SK-N-SH (cell line): ENCODE results near the gene ALB. TPM values are rescaled to one million over a fixed set of nuclear protein-coding genes. Genes with fewer than 3 reads are reported as not detected.

Source experiments
- CTCF ChIA-PET: fragments of 300-600, 350-600 bp; formaldehyde crosslinking; extraction: SDS; loops from one replicate; lab custom pipeline; 2021; lab: Yijun Ruan, JAX
- POLR2A ChIA-PET: fragments of 350-600 bp; sonication (Branson Sonifier 250); formaldehyde crosslinking; extraction: SDS; loops from one replicate; lab custom pipeline; 2020; ENCODE audit warnings: antibody characterized with exemption, inconsistent platforms; lab: Yijun Ruan, JAX
- DNase-seq: peaks from one replicate; pipeline ENCODE4 v3.0.0; 2012
- H2AFZ ChIP-seq: fragments of 200-600 bp; sonication (generic); 2 replicates; pipeline ENCODE4 v1.8.1; 2016; ENCODE audit warnings: antibody characterized with exemption, mild to moderate bottlenecking, low read depth
- H3F3A ChIP-seq: fragments of 200-600 bp; sonication (generic); replicated peaks from 2 replicates; pipeline ENCODE3; 2016; ENCODE audit warnings: antibody characterized with exemption, mild to moderate bottlenecking; ENCODE audit not compliant: insufficient read depth
- H3K27ac ChIP-seq, 2 experiments: fragments of 200-500 bp in 1 of 2; fragments of 200-600 bp in 1 of 2; sonication (Bioruptor generic) in 1 of 2; sonication (generic), shearing (Covaris generic) in 1 of 2; 2 replicates each; pipeline versions ENCODE4 v1.5.1 to v1.6.1; 2014 to 2016; ENCODE audit warnings: low read depth in 2 of 2, inconsistent platforms in 1 of 2, low read length in 1 of 2, mild to moderate bottlenecking in 1 of 2, mixed read lengths in 1 of 2
- H3K27me3 ChIP-seq: fragments of 200-600 bp; sonication (generic), shearing (Covaris generic); 2 replicates; pipeline ENCODE4 v1.6.1; 2016; ENCODE audit warnings: mixed run types; ENCODE audit not compliant: insufficient read depth
- H3K36me3 ChIP-seq, 2 experiments: fragments of 200-500 bp in 1 of 2; fragments of 200-600 bp in 1 of 2; sonication (Bioruptor generic) in 1 of 2; sonication (generic) in 1 of 2; replicated peaks in 1 of 2; 2 replicates each; pipeline versions ENCODE3 to v1.5.1; 2014 to 2016; ENCODE audit warnings: low read length in 1 of 2, mild to moderate bottlenecking in 1 of 2; ENCODE audit not compliant: insufficient read depth in 2 of 2, control insufficient read depth in 1 of 2
- H3K4me1 ChIP-seq, 2 experiments: fragments of 200-500 bp in 1 of 2; fragments of 200-600 bp in 1 of 2; sonication (Bioruptor generic) in 1 of 2; sonication (generic), shearing (Covaris generic) in 1 of 2; 2 replicates each; pipeline versions ENCODE4 v1.5.1 to v1.6.1; 2014 to 2016; ENCODE audit warnings: low read depth in 1 of 2, low read length in 1 of 2, mixed run types in 1 of 2; ENCODE audit not compliant: insufficient read depth in 2 of 2, control insufficient read depth in 1 of 2
- H3K4me2 ChIP-seq: fragments of 200-600 bp; sonication (generic), shearing (Covaris generic); 2 replicates; pipeline ENCODE4 v1.6.1; 2017; ENCODE audit warnings: mixed run types
- H3K4me3 ChIP-seq, 2 experiments: fragments of 200-500 bp in 1 of 2; fragments of 200-600 bp in 1 of 2; sonication (Bioruptor generic) in 1 of 2; sonication (generic), shearing (Covaris generic) in 1 of 2; 2 replicates each; pipeline versions ENCODE4 v1.5.1 to v1.8.1; 2014 to 2016; ENCODE audit warnings: low read depth in 2 of 2, inconsistent platforms in 1 of 2, low read length in 1 of 2, mild to moderate bottlenecking in 1 of 2, mixed read lengths in 1 of 2, moderate library complexity in 1 of 2
- H3K79me2 ChIP-seq: fragments of 200-600 bp; sonication (generic); 2 replicates; pipeline ENCODE4 v1.8.1; 2017; ENCODE audit warnings: mild to moderate bottlenecking; ENCODE audit not compliant: insufficient read depth
- H3K9ac ChIP-seq: fragments of 200-600 bp; sonication (generic); 2 replicates; pipeline ENCODE4 v1.6.1; 2017; ENCODE audit warnings: mixed run types
- H3K9me2 ChIP-seq: fragments of 200-600 bp; sonication (generic); 2 replicates; pipeline ENCODE4 v1.6.1; 2017; ENCODE audit warnings: mixed run types
- H3K9me3 ChIP-seq: fragments of 200-600 bp; sonication (generic); 2 replicates; pipeline ENCODE4 v1.6.1; 2017; ENCODE audit warnings: mixed run types, mild to moderate bottlenecking, moderate library complexity
- H4K20me1 ChIP-seq: fragments of 200-600 bp; sonication (generic); 2 replicates; pipeline ENCODE4 v1.6.1; 2017; ENCODE audit warnings: mild to moderate bottlenecking, mixed run types; ENCODE audit not compliant: insufficient read depth
- ELF1 ChIP-seq: IDR thresholded peaks from 2 replicates; pipeline ENCODE4 v1.4.0; 2012
- EP300 ChIP-seq, 2 experiments: IDR thresholded peaks; 2 replicates each; pipeline versions ENCODE4 v1.4.0 to v1.6.1; 2012; ENCODE audit warnings: borderline replicate concordance in 1 of 2, low read depth in 1 of 2, low read length in 1 of 2
- EZH2phosphoT487 ChIP-seq: fragments of 200-600 bp; sonication (generic); IDR thresholded peaks from 2 replicates; pipeline ENCODE4 v1.6.1; 2017; ENCODE audit warnings: low read depth, mixed run types, mild to moderate bottlenecking, antibody characterized with exemption, moderate library complexity, borderline replicate concordance
- FOSL2 ChIP-seq: IDR thresholded peaks from 2 replicates; pipeline ENCODE4 v1.4.0; 2012; ENCODE audit warnings: low read depth, mild to moderate bottlenecking, moderate library complexity, borderline replicate concordance
- FOXJ3 ChIP-seq: sonication (generic); formaldehyde crosslinking; IDR thresholded peaks from 2 replicates; pipeline ENCODE4 v1.5.1; 2020; ENCODE audit warnings: mild to moderate bottlenecking, missing genetic modification reagents
- GABPA ChIP-seq: IDR thresholded peaks from 2 replicates; pipeline ENCODE4 v1.4.0; 2012; ENCODE audit warnings: low read depth, mild to moderate bottlenecking
- GATA2 ChIP-seq: sonication (generic); formaldehyde crosslinking; IDR thresholded peaks from 2 replicates; pipeline ENCODE4 v1.5.0; 2020; ENCODE audit warnings: mild to moderate bottlenecking, missing genetic modification reagents
- IRF3 ChIP-seq: fragments of 150-350 bp; IDR thresholded peaks from 2 replicates; pipeline ENCODE4 v1.6.1; 2016; ENCODE audit warnings: mild to moderate bottlenecking, low read depth, low read length
- JUND ChIP-seq: IDR thresholded peaks from 2 replicates; pipeline ENCODE4 v1.4.0; 2012
- MXI1 ChIP-seq: IDR thresholded peaks from 2 replicates; pipeline ENCODE4 v1.6.1; 2012; ENCODE audit warnings: mild to moderate bottlenecking, low read depth, low read length, improper control_type of control experiment
- NFIC ChIP-seq: IDR thresholded peaks from 2 replicates; pipeline ENCODE4 v1.4.0; 2012; ENCODE audit warnings: borderline replicate concordance
- NRF1 ChIP-seq: IDR thresholded peaks from 2 replicates; pipeline ENCODE4 v1.6.1; 2012; ENCODE audit warnings: low read depth, mild to moderate bottlenecking, low read length
- PBX3 ChIP-seq: IDR thresholded peaks from 2 replicates; pipeline ENCODE4; 2012
- SIN3A ChIP-seq: IDR thresholded peaks from 2 replicates; pipeline ENCODE4 v1.6.1; 2012; ENCODE audit warnings: low read depth, mild to moderate bottlenecking, low read length, moderate library complexity, borderline replicate concordance
- TAF1 ChIP-seq: IDR thresholded peaks from 2 replicates; pipeline ENCODE4 v1.6.1; 2012; ENCODE audit warnings: low read depth, mild to moderate bottlenecking, low read length, moderate library complexity, borderline replicate concordance
- TCF12 ChIP-seq: IDR thresholded peaks from 2 replicates; pipeline ENCODE4 v1.4.0; 2012
- YY1 ChIP-seq: IDR thresholded peaks from 2 replicates; pipeline ENCODE4 v1.4.0; 2012; ENCODE audit warnings: low read depth, mild to moderate bottlenecking
- whole genome bisulfite sequencing: methylation state at CpG from one replicate; pipeline ENCODE4 v1.1.6; 2017; ENCODE audit warnings: low lambda C conversion rate; 5-methylcytosine and 5-hydroxymethylcytosine counted together
- polyA plus RNA-seq, 3 experiments: library from polyadenylated mRNA; depleted of rRNA; stranded (reverse); fragments of >200 nt; gene quantifications; 2 replicates each; pipeline ENCODE4 v1.2.3, GENCODE V29; 2012
- TF ChIP-seq, protein P1 (sequence below): fragments of 150-350 bp; IDR thresholded peaks from 2 replicates; pipeline ENCODE4 v1.6.1; 2017; ENCODE audit warnings: antibody characterized with exemption, low read length, low read depth, borderline replicate concordance
- TF ChIP-seq, protein P2 (sequence below): IDR thresholded peaks from 2 replicates; pipeline ENCODE4 v1.4.0; 2012; ENCODE audit warnings: low read depth, borderline replicate concordance
- TF ChIP-seq, protein P3 (sequence below): IDR thresholded peaks from 2 replicates; pipeline ENCODE4 v1.4.0; 2012; ENCODE audit warnings: low read depth
- TF ChIP-seq, protein P4 (sequence below): fragments of 200-600 bp; sonication (generic); IDR thresholded peaks from 2 replicates; pipeline ENCODE4 v1.6.1; 2017; ENCODE audit warnings: antibody characterized with exemption, mild to moderate bottlenecking, moderate library complexity

Gene ALB
- polyA plus RNA-seq, 1 of the 3 experiments (the other 2 are of a cell fraction), result not detected

GRCh38 chr4:73375328-73375741, 28.8 kb upstream of the ALB start:
- H3K27me3 ChIP-seq, result no peaks in the 10 kb centered on the region; the same call in 1 of the 2 replicates
- no peaks in the 10 kb centered on the region for H4K20me1 ChIP-seq
- no peaks in the 10 kb centered on the region for H3K9me3 ChIP-seq
- no peak overlapping the region for H3K4me2 ChIP-seq
- H3F3A ChIP-seq, result no peaks in the 10 kb centered on the region
- H2AFZ ChIP-seq, result no peak overlapping the region
- H3K9ac ChIP-seq, result no peak overlapping the region
- no peaks in the 10 kb centered on the region for H3K79me2 ChIP-seq
- no peaks in the 10 kb centered on the region for H3K4me1 ChIP-seq
- no peak overlapping the region for H3K27ac ChIP-seq
- H3K4me3 ChIP-seq, result no peak overlapping the region
- WGBS, result 0% methylated on average over 1 of the region's 1 CpG
- ChIA-PET POLR2A (no interaction called here), CTCF (interaction anchor here (0.7 kb wide), 1 partner anchor 12 kb away, joined by 3 read pairs; no protein-coding TSS in a partner anchor)
- no peaks in the 10 kb centered on the region for H3K36me3 ChIP-seq
- no peaks in the 10 kb centered on the region for H3K9me2 ChIP-seq
- no peak for TF ChIP-seq ELF1
- no peak for TF ChIP-seq MXI1
- no peak for TF ChIP-seq NFIC
- TF ChIP-seq, protein P1, sequence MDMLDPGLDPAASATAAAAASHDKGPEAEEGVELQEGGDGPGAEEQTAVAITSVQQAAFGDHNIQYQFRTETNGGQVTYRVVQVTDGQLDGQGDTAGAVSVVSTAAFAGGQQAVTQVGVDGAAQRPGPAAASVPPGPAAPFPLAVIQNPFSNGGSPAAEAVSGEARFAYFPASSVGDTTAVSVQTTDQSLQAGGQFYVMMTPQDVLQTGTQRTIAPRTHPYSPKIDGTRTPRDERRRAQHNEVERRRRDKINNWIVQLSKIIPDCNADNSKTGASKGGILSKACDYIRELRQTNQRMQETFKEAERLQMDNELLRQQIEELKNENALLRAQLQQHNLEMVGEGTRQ, result no peak
- TF ChIP-seq JUND, result no peak
- no peak for TF ChIP-seq NRF1
- TF ChIP-seq FOXJ3 (CRISPR knock-in tag), result no peak
- TF ChIP-seq GABPA, result no peak
- no peak for DNase-seq

- no peaks in the 10 kb centered on the region for H3F3A ChIP-seq
- no peaks in the 10 kb centered on the region for H3K9me3 ChIP-seq
- H3K27me3 ChIP-seq, result no peaks in the 10 kb centered on the region; the same call in 1 of the 2 replicates
- H3K9me2 ChIP-seq, result no peaks in the 10 kb centered on the region
- no peak overlapping the region for H3K4me3 ChIP-seq
- H4K20me1 ChIP-seq, result no peaks in the 10 kb centered on the region
- H3K79me2 ChIP-seq, result no peaks in the 10 kb centered on the region
- DNase-seq, result no peak
- H3K36me3 ChIP-seq, result no peaks in the 10 kb centered on the region
- ChIA-PET POLR2A (no interaction called here), CTCF (no interaction called here)
- H3K4me2 ChIP-seq, result no peak overlapping the region
- no peak overlapping the region for H2AFZ ChIP-seq
- H3K9ac ChIP-seq, result no peak overlapping the region
- H3K4me1 ChIP-seq, result no peaks in the 10 kb centered on the region
- H3K27ac ChIP-seq, result no peak overlapping the region
- TF ChIP-seq NFIC (no peak), EP300 (IDR thresholded peaks at IDR 0.05; ENCODE audit: borderline replicate concordance in 1 of 2, low read depth in 1 of 2, low read length in 1 of 2) (no peak), PBX3 (no peak), SIN3A (no peak), JUND (no peak), YY1 (no peak), IRF3 (no peak), FOXJ3 (CRISPR knock-in tag) (no peak), TAF1 (no peak), MXI1 (no peak), TCF12 (no peak), FOSL2 (no peak), GATA2 (CRISPR knock-in tag) (no peak), EZH2phosphoT487 (no peak)
- TF ChIP-seq, protein P2, sequence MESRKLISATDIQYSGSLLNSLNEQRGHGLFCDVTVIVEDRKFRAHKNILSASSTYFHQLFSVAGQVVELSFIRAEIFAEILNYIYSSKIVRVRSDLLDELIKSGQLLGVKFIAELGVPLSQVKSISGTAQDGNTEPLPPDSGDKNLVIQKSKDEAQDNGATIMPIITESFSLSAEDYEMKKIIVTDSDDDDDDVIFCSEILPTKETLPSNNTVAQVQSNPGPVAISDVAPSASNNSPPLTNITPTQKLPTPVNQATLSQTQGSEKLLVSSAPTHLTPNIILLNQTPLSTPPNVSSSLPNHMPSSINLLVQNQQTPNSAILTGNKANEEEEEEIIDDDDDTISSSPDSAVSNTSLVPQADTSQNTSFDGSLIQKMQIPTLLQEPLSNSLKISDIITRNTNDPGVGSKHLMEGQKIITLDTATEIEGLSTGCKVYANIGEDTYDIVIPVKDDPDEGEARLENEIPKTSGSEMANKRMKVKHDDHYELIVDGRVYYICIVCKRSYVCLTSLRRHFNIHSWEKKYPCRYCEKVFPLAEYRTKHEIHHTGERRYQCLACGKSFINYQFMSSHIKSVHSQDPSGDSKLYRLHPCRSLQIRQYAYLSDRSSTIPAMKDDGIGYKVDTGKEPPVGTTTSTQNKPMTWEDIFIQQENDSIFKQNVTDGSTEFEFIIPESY, result no peak
- TF ChIP-seq, protein P3, sequence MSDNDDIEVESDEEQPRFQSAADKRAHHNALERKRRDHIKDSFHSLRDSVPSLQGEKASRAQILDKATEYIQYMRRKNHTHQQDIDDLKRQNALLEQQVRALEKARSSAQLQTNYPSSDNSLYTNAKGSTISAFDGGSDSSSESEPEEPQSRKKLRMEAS, result no peak
- TF ChIP-seq, protein P4, sequence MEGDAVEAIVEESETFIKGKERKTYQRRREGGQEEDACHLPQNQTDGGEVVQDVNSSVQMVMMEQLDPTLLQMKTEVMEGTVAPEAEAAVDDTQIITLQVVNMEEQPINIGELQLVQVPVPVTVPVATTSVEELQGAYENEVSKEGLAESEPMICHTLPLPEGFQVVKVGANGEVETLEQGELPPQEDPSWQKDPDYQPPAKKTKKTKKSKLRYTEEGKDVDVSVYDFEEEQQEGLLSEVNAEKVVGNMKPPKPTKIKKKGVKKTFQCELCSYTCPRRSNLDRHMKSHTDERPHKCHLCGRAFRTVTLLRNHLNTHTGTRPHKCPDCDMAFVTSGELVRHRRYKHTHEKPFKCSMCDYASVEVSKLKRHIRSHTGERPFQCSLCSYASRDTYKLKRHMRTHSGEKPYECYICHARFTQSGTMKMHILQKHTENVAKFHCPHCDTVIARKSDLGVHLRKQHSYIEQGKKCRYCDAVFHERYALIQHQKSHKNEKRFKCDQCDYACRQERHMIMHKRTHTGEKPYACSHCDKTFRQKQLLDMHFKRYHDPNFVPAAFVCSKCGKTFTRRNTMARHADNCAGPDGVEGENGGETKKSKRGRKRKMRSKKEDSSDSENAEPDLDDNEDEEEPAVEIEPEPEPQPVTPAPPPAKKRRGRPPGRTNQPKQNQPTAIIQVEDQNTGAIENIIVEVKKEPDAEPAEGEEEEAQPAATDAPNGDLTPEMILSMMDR, result no peak
Measured at GRCh38 chr4:73376251-73376650, 27.8 kb upstream of the ALB start.
